ENCODE measurements around the gene NTN5. TPM values are rescaled to one million over a fixed set of nuclear protein-coding genes. Genes with fewer than 3 reads are reported as not detected.

Gene NTN5
- 0.72 TPM in 1 of 2 replicates, not detected in the other for total RNA-seq

DNA sequence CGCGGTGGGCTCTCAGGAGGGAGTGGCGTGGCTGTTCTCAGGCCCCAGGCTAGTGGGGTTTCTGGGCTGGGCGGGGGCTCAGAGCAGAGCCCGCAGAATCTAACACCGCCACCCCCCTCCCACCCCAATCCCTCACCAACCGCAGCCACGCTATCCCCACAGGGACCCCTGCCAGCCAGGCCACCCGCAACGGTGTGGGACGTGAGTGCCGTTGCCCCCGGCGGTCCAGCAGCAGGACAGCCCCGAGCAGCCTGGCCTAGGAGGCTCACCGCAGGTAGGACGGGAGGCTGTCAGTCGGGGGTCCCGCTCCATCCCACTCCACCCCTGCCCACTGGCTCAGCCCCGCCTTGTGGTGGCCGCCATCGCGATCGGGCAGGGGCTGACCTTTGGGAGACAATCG lies at the start of gene NTN5:
Gene NTN5 (minus strand): TSS at position 24 of the 400 bp plus-strand sequence. CDS start 2,031 bp downstream, outside the sequence.

DNA sequence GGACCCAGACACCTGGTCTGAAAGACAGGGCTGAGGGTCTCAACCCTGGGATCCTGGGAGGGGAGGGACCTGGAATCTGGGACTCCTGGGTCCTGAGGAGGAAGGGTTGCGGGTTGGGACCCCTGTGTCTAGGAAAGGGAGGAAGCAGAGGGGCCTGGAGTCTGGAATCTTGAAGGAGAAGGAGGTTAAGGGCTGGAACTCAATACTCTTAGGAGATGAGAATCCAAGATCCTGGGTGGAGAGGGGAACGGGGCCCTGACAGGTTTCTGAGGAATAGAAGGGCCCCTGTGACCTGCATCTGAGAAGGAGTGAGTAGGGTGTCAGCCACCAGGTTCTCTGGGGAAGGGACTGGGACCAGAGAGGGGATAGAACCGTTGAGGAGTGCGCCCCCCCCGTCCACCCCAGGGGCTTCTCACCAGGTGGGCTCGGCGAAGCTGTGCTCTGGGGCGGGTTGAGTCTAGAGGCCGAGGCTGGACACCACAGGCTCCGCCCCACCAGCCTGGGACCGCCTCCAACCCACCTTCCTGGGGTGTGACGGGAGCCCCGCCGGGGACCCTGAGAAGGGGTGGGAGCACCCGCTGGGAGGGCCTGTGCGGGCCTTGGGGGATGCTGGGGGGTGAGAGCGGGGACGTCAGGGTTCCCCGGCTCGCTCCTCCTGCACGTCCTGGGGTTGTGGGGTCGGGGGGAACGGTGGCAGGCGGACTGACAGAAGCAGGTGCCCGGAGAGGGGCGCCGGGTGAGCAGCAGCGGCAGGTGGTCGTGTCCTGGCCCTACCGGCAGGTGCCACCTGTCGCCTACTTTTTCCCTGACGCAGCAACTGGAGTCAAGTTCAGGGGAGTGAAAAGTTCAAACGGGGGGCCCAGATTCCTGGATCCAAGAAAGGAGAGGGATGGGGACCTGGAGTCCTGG lies 46.7 kb upstream of the NTN5 start, which contains the start of gene MAMSTR:
Gene MAMSTR (minus strand): TSS at position 463 of the 909 bp plus-strand sequence. CDS start 694 bp downstream, outside the sequence.

DNA sequence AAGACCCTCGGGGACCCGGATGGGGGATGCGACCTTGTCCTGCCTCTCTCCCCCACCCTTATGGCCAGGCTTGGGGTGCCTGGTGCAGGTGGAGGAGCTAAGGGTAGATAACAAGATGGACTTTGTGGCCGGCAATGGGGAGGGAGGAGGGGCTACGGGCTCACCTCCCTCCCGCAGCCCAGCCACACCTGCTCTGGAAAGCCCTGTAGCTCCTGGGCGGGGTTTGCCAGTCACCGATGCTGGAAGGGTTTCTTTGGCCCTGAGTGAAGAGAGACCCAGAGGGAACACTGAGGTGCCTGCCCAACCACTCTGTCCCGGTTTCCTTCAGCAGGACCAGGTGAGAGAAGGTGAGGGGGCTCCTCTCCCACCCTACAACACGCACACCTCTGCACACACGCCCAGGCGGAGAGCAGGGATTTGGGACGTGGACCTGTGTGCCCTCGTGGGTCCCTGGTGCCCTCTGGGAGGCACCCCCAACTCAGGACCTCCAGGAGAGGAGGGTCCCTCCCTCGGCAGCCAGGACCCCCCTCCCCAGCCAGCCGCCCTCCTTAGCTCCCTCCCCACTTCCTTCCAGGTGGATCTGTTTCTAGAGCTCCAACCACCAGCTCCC lies 23.0 kb upstream of the NTN5 start, which contains the start of gene FUT2:
Gene FUT2 (plus strand): TSS at position 229 of the 610 bp plus-strand sequence. CDS start 6,986 bp downstream, outside the sequence.

GRCh38 chr19:48646001-48646721 lies 26.7 kb downstream of the NTN5 start, which contains the start of gene CA11:
CA11 (minus strand) TSS chr19:48646187; CDS start chr19:48645632, 555 bp downstream.

GRCh38 chr19:48636859-48637448 lies 35.9 kb downstream of the NTN5 start, which contains the start of gene DBP:
DBP (minus strand) TSS chr19:48637379; CDS start chr19:48636994, 385 bp downstream.

DNA sequence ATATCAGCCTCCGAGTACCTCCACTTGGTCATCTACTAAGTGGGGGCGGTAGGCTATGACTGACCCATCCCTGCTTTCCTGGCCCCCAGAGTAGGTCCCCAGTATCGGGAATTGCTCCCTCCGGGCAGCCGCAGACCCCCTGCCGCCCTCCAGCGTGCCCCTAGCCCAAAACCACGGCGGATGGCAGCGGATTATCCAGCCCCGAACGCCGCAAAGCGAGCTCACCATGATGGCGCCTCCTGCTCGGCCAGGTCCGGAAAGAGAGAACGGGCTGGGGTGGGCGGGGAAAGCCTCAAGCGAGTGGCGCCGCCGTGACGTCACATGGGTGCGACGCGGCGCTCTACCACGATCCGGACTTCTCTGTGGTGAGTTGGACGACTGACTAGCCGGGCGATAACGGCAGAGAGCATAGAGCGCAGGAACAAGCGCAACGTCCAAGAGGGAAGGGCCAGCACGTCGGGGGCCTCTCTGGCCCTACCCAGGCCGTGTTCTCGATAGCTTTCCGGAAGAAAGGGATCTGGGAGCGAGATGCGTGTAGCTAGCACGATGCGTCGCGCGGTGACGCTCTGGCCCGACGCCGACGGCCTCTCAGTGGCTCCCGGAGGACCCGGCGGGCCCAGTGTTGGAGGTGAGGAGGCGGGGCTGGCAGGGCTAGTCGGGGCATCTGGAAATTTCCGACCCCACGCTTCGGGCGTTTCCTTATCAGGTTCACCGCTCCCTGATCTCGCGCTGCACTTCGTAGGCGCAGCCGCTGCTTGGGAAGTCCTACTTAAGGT lies 53.7 kb downstream of the NTN5 start, which contains the start of the genes RPL18 and SPHK2:
Gene RPL18 (minus strand): TSS at position 263 of the 776 bp plus-strand sequence. CDS start 35 bp downstream, at position 228.
Gene SPHK2 (plus strand): TSS at position 591 of the 776 bp plus-strand sequence. CDS start 1,009 bp downstream, outside the sequence.

GRCh38 chr19:48614436-48615230 lies 58.2 kb downstream of the NTN5 start, which contains the start of gene FAM83E:
FAM83E (minus strand) TSS chr19:48615076; CDS start chr19:48613372, 1,704 bp downstream.

Other genes starting within 250 kb of the NTN5 start
- 35.1 and 45.9 TPM in 2 replicates for gene GRWD1, start 227.0 kb downstream of the NTN5 start, total RNA-seq
- gene KCNJ14, start 217.4 kb downstream of the NTN5 start, total RNA-seq: 0.26 and 0.88 TPM in 2 replicates
- 24.7 and 34.3 TPM in 2 replicates for gene CYTH2, start 203.6 kb downstream of the NTN5 start, total RNA-seq
- gene LMTK3, start 161.2 kb downstream of the NTN5 start, total RNA-seq: 0.26 and 4.5 TPM in 2 replicates
- gene SULT2B1, start 120.8 kb downstream of the NTN5 start, total RNA-seq: 0.08 TPM in 1 of 2 replicates, not detected in the other
- gene SPACA4, start 66.3 kb downstream of the NTN5 start, total RNA-seq: not detected in 2 replicates
- gene FAM83E, start 57.9 kb downstream of the NTN5 start, total RNA-seq: 0.26 TPM in 1 of 2 replicates, not detected in the other
- 3,283 and 3,843 TPM in 2 replicates for gene RPL18, start 53.8 kb downstream of the NTN5 start, total RNA-seq
- 9.2 and 12.9 TPM in 2 replicates for gene SPHK2, start 53.5 kb downstream of the NTN5 start, total RNA-seq
- 1.2 and 33.1 TPM in 2 replicates for gene DBP, start 35.6 kb downstream of the NTN5 start, total RNA-seq
- 1.3 and 4.6 TPM in 2 replicates for gene CA11, start 26.8 kb downstream of the NTN5 start, total RNA-seq
- 0.13 TPM in 1 of 2 replicates, not detected in the other for gene FUT2, start 23.0 kb upstream of the NTN5 start, total RNA-seq
- 0.56 and 1.6 TPM in 2 replicates for gene MAMSTR, start 46.7 kb upstream of the NTN5 start, total RNA-seq
- gene RASIP1, start 67.6 kb upstream of the NTN5 start, total RNA-seq: 3.4 and 8.3 TPM in 2 replicates
- 0.56 TPM in 1 of 2 replicates, not detected in the other for gene IZUMO1, start 73.9 kb upstream of the NTN5 start, total RNA-seq
- 0.39 TPM in 1 of 2 replicates, not detected in the other for gene FUT1, start 79.6 kb upstream of the NTN5 start, total RNA-seq
- gene FGF21, start 82.5 kb upstream of the NTN5 start, total RNA-seq: not detected in 2 replicates
- gene BCAT2, start 138.0 kb upstream of the NTN5 start, total RNA-seq: 54.6 and 56.7 TPM in 2 replicates
- 4.0 and 4.6 TPM in 2 replicates for gene HSD17B14, start 163.5 kb upstream of the NTN5 start, total RNA-seq
- gene PLEKHA4, start 195.6 kb upstream of the NTN5 start, total RNA-seq: 18.4 and 23.8 TPM in 2 replicates
- gene PPP1R15A, start 199.4 kb upstream of the NTN5 start, total RNA-seq: 34.5 and 39.9 TPM in 2 replicates
- gene TULP2, start 225.7 kb upstream of the NTN5 start, total RNA-seq: not detected in 2 replicates
- gene NUCB1, start 227.3 kb upstream of the NTN5 start, total RNA-seq: 337 and 467 TPM in 2 replicates

Data from epithelial cell of alveolus of lung (primary cell).